Activated naive CD4-positive, alpha-beta T cell treated with anti-CD3 and anti-CD28 coated beads, Interleukin-2, amount 50 U/mL, for 72 hours (primary cell): ENCODE data around the gene ANKRD6. TPM values are rescaled to one million over a fixed set of nuclear protein-coding genes. Genes with fewer than 3 reads are reported as not detected.

Experiments used
- ATAC-seq, 2 donors: fragments of 150-1000 bp; cut with Tn5 transposase; 2 replicates each; pipeline ENCODE4 v1.10.0; 2021; ENCODE audit warnings: mild to moderate bottlenecking in 2 of 2, moderate library complexity in 2 of 2
- DNase-seq, 2 donors: peaks; one replicate each; pipeline ENCODE4 v3.0.0; 2021 to 2022; ENCODE audit warnings: low spot score in 2 of 2
- H3K27ac Mint-ChIP-seq, 2 donors: one replicate each; pipeline ENCODE4 v1.8.0; 2022; ENCODE audit warnings: mild to moderate bottlenecking in 2 of 2, mixed read lengths in 2 of 2
- H3K36me3 Mint-ChIP-seq, 2 donors: one replicate each; pipeline ENCODE4 v1.8.0; 2022; ENCODE audit warnings: mixed read lengths in 2 of 2
- H3K9me3 Mint-ChIP-seq, 2 donors: one replicate each; pipeline ENCODE4 v1.8.0; 2022; ENCODE audit warnings: mixed read lengths in 2 of 2
- total RNA-seq, 2 donors: library from RNA; stranded (reverse); gene quantifications; one replicate each; pipeline ENCODE4 v1.2.3, GENCODE V29; 2022

Gene ANKRD6
- total RNA-seq, 2 donors from 2014 or later: 2.6 to 5.8 TPM

DNA sequence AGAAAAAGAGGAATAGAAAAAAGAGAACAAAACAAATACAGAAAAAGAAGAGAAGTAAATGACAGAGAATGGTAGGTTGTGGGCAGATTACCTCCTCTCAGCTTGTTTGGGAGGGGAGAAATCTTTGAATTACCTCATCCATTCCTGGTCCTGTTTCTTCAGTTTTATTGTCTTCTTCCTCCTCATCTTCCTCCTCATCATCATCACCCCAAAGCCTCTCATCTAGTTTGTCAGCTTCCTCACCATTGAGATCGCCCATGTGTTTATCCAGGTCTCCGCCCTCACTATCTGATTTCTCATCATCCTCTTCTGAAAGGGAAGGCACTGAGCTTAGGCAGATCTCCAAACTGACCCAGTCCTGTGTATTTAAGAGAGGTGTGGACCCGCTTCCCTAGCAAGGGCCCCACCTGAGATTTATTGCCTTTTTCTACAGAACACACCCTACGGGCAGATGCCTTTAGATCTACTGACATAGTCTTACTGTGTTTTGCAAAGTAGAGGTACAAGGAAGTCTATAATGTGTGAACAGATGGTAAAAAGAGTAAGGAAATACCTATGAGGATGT lies 229.8 kb downstream of the ANKRD6 start:
- peak overlapping the region; percentile 24 to 26 for H3K27ac Mint-ChIP-seq
- no peaks in the 10 kb centered on the region for H3K9me3 Mint-ChIP-seq
- ATAC-seq (no peak), DNase-seq (no peak)
- peaks cover 12 to 17% of the 10 kb centered on the region in 2 donors for H3K36me3 Mint-ChIP-seq

GRCh38 chr6:89667872-89668556 lies 235.1 kb downstream of the ANKRD6 start:
- H3K27ac Mint-ChIP-seq: peak overlapping the region in 1 of 2 donors; percentile 48
- ATAC-seq (no peak), DNase-seq (no peak)
- no peaks in the 10 kb centered on the region for H3K9me3 Mint-ChIP-seq
- H3K36me3 Mint-ChIP-seq: peaks cover 6 to 12% of the 10 kb centered on the region in 2 donors

GRCh38 chr6:89669002-89669401 lies 236.1 kb downstream of the ANKRD6 start:
- ATAC-seq (no peak), DNase-seq (no peak)
- no peaks in the 10 kb centered on the region for H3K9me3 Mint-ChIP-seq
- H3K36me3 Mint-ChIP-seq: peaks cover 6 to 12% of the 10 kb centered on the region in 2 donors
- H3K27ac Mint-ChIP-seq: no peak overlapping the region

GRCh38 chr6:89670935-89671565 lies 238.1 kb downstream of the ANKRD6 start:
- no peak for DNase-seq
- Mint-ChIP-seq H3K9me3 (no peaks in the 10 kb centered on the region), H3K27ac (peak overlapping the region in 1 of 2 donors; percentile 72), H3K36me3 (peaks cover 6 to 20% of the 10 kb centered on the region in 2 donors)
- ATAC-seq: no peak

- DNase-seq (no peak), ATAC-seq (no peak)
- Mint-ChIP-seq H3K27ac (peak overlapping the region in 1 of 2 donors; percentile 45), H3K9me3 (no peaks in the 10 kb centered on the region), H3K36me3 (peaks cover 14 to 23% of the 10 kb centered on the region in 2 donors)
These were observed 243.2 kb downstream of the ANKRD6 start for GRCh38 chr6:89675949-89676748.

DNA sequence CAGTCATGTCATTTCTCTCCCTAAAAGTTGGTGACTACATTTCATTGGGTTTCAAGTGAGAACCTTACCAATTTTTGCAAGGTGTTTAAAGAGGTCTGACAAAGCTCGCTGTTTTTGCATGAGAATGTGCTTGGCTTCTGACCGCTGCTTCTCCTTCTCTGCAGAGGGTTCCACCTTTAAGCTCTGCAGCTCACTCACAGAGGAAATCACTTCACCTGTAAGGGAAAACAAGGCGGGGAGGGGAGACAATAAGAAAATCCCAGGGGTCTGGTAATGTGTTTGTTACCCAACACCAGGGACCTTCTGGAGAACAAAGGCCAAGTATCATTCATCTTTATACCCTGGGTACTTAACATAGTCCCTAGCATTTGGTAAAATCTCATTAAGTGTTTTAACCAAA lies 245.6 kb downstream of the ANKRD6 start:
- Mint-ChIP-seq H3K27ac (no peak overlapping the region), H3K9me3 (no peaks in the 10 kb centered on the region), H3K36me3 (peaks cover 8 to 18% of the 10 kb centered on the region in 2 donors)
- DNase-seq (no peak), ATAC-seq (no peak)

GRCh38 chr6:89679215-89680120 lies 246.5 kb downstream of the ANKRD6 start:
- no peak for ATAC-seq
- peaks cover 10 to 19% of the 10 kb centered on the region in 2 donors for H3K36me3 Mint-ChIP-seq
- DNase-seq: no peak
- H3K27ac Mint-ChIP-seq: peak overlapping the region; percentile 39 to 90
- no peaks in the 10 kb centered on the region for H3K9me3 Mint-ChIP-seq

- peaks cover 17 to 23% of the 10 kb centered on the region in 2 donors for H3K36me3 Mint-ChIP-seq
- ATAC-seq (no peak), DNase-seq (no peak)
- H3K9me3 Mint-ChIP-seq: no peaks in the 10 kb centered on the region
- peak overlapping the region in 1 of 2 donors; percentile 90 for H3K27ac Mint-ChIP-seq
These were observed 247.2 kb downstream of the ANKRD6 start for GRCh38 chr6:89680150-89680549.

GRCh38 chr6:89680551-89680950 lies 247.6 kb downstream of the ANKRD6 start:
- no peak for ATAC-seq
- Mint-ChIP-seq H3K9me3 (no peaks in the 10 kb centered on the region), H3K27ac (no peak overlapping the region), H3K36me3 (peaks cover 19 to 21% of the 10 kb centered on the region in 2 donors)
- DNase-seq: no peak

DNA sequence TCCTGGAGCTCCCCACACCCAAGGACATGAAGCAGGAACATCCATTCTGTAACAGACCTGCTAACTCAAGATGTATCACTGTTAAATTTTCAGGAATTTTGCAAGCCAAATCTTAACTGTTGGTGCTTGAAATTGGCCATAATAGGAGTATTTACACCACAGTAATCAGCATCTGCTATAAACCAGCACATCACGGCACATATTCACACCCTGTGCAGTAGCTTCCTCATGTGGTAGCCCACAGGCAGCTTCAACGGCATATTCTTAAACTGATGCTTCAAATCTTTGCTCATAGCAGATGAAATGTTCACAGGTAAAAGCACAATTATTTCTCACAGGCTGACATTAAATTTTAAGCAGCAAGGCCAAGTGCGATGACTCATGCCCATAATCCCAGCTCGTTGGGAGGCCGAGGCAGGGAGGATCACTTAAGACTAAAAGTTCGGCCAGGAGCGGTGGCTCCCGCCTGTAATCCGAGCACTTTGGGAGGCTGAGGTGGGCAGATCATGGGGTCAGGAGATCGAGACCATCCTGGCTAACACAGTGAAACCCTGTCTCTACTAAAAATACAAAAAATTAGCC lies 249.1 kb downstream of the ANKRD6 start:
- Mint-ChIP-seq H3K36me3 (peaks cover 9 to 24% of the 10 kb centered on the region in 2 donors), H3K27ac (no peak overlapping the region), H3K9me3 (no peaks in the 10 kb centered on the region)
- DNase-seq (no peak), ATAC-seq (no peak)

GRCh38 chr6:89682991-89683390 lies 250.0 kb downstream of the ANKRD6 start:
- Mint-ChIP-seq H3K9me3 (no peaks in the 10 kb centered on the region), H3K36me3 (peaks cover 14 to 24% of the 10 kb centered on the region in 2 donors), H3K27ac (no peak overlapping the region)
- DNase-seq (no peak), ATAC-seq (no peak)

Other genes starting within 250 kb of the ANKRD6 start
- not detected for gene GABRR1, start 215.8 kb upstream of the ANKRD6 start, total RNA-seq
- under 1 TPM; 0.14 to 0.29 TPM for gene GABRR2, start 117.9 kb upstream of the ANKRD6 start, total RNA-seq
- 10 to 100 TPM; 15.2 to 20.5 TPM for gene UBE2J1, start 80.4 kb upstream of the ANKRD6 start, total RNA-seq
- gene RRAGD, start 20.9 kb upstream of the ANKRD6 start, total RNA-seq: 10 to 100 TPM; 20.2 to 20.5 TPM
- 10 to 100 TPM; 17.3 to 21.5 TPM for gene LYRM2, start 205.6 kb downstream of the ANKRD6 start, total RNA-seq